Measurements from ENCODE around the gene DNAH8. TPM values are rescaled to one million over a fixed set of nuclear protein-coding genes. Genes with fewer than 3 reads are reported as not detected.
"Not testable (repeated sequence)": the region's sequence is repeated elsewhere in the genome, so short reads cannot be mapped to it uniquely, and the experiment has no call there.

The DNAH8 gene
- total RNA-seq, 1 donor from 2014 or later, result 1.1 TPM

- Histone ChIP-seq H3K4me1 (peaks cover 4% of the 10 kb centered on the region), H3F3A (ENCODE audit: low read depth) (no peaks in the 10 kb centered on the region), H3K9me3 (ENCODE audit: low read depth) (no peaks in the 10 kb centered on the region), H3K4me3 (no peak overlapping the region), H3K27ac (no peak overlapping the region), H3K36me3 (no peaks in the 10 kb centered on the region), H3K9ac (no peak overlapping the region), H4K20me1 (ENCODE audit: low read depth) (no peaks in the 10 kb centered on the region), H3K27me3 (no peaks in the 10 kb centered on the region), H3K4me2 (no peak overlapping the region), H2AFZ (replicated peaks) (peak overlapping the region; percentile 10), H3K79me2 (ENCODE audit: low read depth) (no peaks in the 10 kb centered on the region)
- H3K36me3 Mint-ChIP-seq, result no peaks in the 10 kb centered on the region
- no peak overlapping the region for H3K4me3 Mint-ChIP-seq
- peaks cover 3% of the 10 kb centered on the region for H3K27me3 Mint-ChIP-seq (ENCODE audit: insufficient read depth, low read depth)
- TF ChIP-seq CTCF (IDR thresholded peaks at IDR 0.05) (peak; percentile 99), EZH2 (IDR thresholded peaks at IDR 0.05) (no peak)
- H3K9me3 Mint-ChIP-seq, result no peaks in the 10 kb centered on the region
- H3K4me1 Mint-ChIP-seq, result peaks cover 8% of the 10 kb centered on the region
- H3K27ac Mint-ChIP-seq, result no peak overlapping the region
- peak; percentile 77 for DNase-seq (ENCODE audit: low spot score)
Measured at GRCh38 chr6:38871741-38872568, 156.8 kb downstream of the DNAH8 start.

GRCh38 chr6:38873001-38873400 is 157.9 kb downstream of the DNAH8 start:
- Mint-ChIP-seq H3K9me3 (no peaks in the 10 kb centered on the region), H3K27ac (no peak overlapping the region), H3K27me3 (ENCODE audit: insufficient read depth, low read depth) (peaks cover 3% of the 10 kb centered on the region), H3K4me1 (peaks cover 8% of the 10 kb centered on the region), H3K4me3 (no peak overlapping the region), H3K36me3 (no peaks in the 10 kb centered on the region)
- no peak for DNase-seq (ENCODE audit: low spot score)
- no peak overlapping the region for H3K4me3 ChIP-seq
- no peaks in the 10 kb centered on the region for H3K79me2 ChIP-seq (ENCODE audit: low read depth)
- no peak overlapping the region for H3K4me2 ChIP-seq
- H3K9ac ChIP-seq, result no peak overlapping the region
- H4K20me1 ChIP-seq (ENCODE audit: low read depth), result no peaks in the 10 kb centered on the region
- H3F3A ChIP-seq (ENCODE audit: low read depth), result no peaks in the 10 kb centered on the region
- H3K27me3 ChIP-seq, result no peaks in the 10 kb centered on the region
- no peak overlapping the region for H3K27ac ChIP-seq
- no peaks in the 10 kb centered on the region for H3K9me3 ChIP-seq (ENCODE audit: low read depth)
- H2AFZ ChIP-seq (replicated peaks), result no peak overlapping the region
- no peaks in the 10 kb centered on the region for H3K36me3 ChIP-seq
- H3K4me1 ChIP-seq, result peaks cover 4% of the 10 kb centered on the region
- TF ChIP-seq EZH2phosphoT487 (IDR thresholded peaks at IDR 0.05), result no peak
- TF ChIP-seq EZH2 (IDR thresholded peaks at IDR 0.05), result no peak
- no peak for TF ChIP-seq CTCF (IDR thresholded peaks at IDR 0.05)

GRCh38 chr6:38873816-38874215 is 158.7 kb downstream of the DNAH8 start:
- not testable (repeated sequence) for H3K4me2 ChIP-seq; H2AFZ ChIP-seq (replicated peaks); H3K27me3 ChIP-seq; DNase-seq (ENCODE audit: low spot score); H3K27me3 Mint-ChIP-seq (ENCODE audit: insufficient read depth, low read depth); H4K20me1 ChIP-seq (ENCODE audit: low read depth); H3F3A ChIP-seq (ENCODE audit: low read depth); H3K4me3 ChIP-seq; H3K36me3 ChIP-seq; H3K27ac Mint-ChIP-seq; H3K4me1 Mint-ChIP-seq; H3K4me1 ChIP-seq; H3K9me3 Mint-ChIP-seq; H3K9me3 ChIP-seq (ENCODE audit: low read depth); H3K4me3 Mint-ChIP-seq; H3K9ac ChIP-seq; H3K79me2 ChIP-seq (ENCODE audit: low read depth); H3K36me3 Mint-ChIP-seq; H3K27ac ChIP-seq

GRCh38 chr6:38876475-38876874 is 161.4 kb downstream of the DNAH8 start:
- H3K4me3 ChIP-seq, result no peak overlapping the region
- Mint-ChIP-seq H3K4me1 (peaks cover 8% of the 10 kb centered on the region), H3K36me3 (no peaks in the 10 kb centered on the region), H3K27ac (no peak overlapping the region), H3K4me3 (no peak overlapping the region), H3K27me3 (ENCODE audit: insufficient read depth, low read depth) (peaks cover 3% of the 10 kb centered on the region), H3K9me3 (no peaks in the 10 kb centered on the region)
- peak; percentile 17 for DNase-seq (ENCODE audit: low spot score)
- TF ChIP-seq CTCF (IDR thresholded peaks at IDR 0.05) (no peak), EZH2phosphoT487 (IDR thresholded peaks at IDR 0.05) (no peak), EZH2 (IDR thresholded peaks at IDR 0.05) (no peak)
- H3K36me3 ChIP-seq, result no peaks in the 10 kb centered on the region
- no peak overlapping the region for H2AFZ ChIP-seq (replicated peaks)
- H3K9ac ChIP-seq, result no peak overlapping the region
- no peaks in the 10 kb centered on the region for H4K20me1 ChIP-seq (ENCODE audit: low read depth)
- no peaks in the 10 kb centered on the region for H3K9me3 ChIP-seq (ENCODE audit: low read depth)
- H3K27me3 ChIP-seq, result no peaks in the 10 kb centered on the region
- peaks cover 4% of the 10 kb centered on the region for H3K4me1 ChIP-seq
- H3K79me2 ChIP-seq (ENCODE audit: low read depth), result no peaks in the 10 kb centered on the region
- no peak overlapping the region for H3K27ac ChIP-seq
- H3K4me2 ChIP-seq, result no peak overlapping the region
- H3F3A ChIP-seq (ENCODE audit: low read depth), result no peaks in the 10 kb centered on the region

Data from neural progenitor cell (in vitro differentiated cells).